GM19455 (cell line): ENCODE measurements around the gene COL5A1.

Source experiments
- ATAC-seq: cut with Tn5 transposase; IDR thresholded peaks from one replicate; pipeline ENCODE4 v1.9.1; 2021; ENCODE audit not compliant: unreplicated experiment

Gene COL5A1

GRCh38 chr9:134809826-134810225 is 168.2 kb downstream of the COL5A1 start:
- no peak for ATAC-seq

- ATAC-seq: no peak
Observed at GRCh38 chr9:134811079-134811672, 169.6 kb downstream of the COL5A1 start.

GRCh38 chr9:134811673-134812342 is 170.2 kb downstream of the COL5A1 start:
- ATAC-seq: no peak

DNA sequence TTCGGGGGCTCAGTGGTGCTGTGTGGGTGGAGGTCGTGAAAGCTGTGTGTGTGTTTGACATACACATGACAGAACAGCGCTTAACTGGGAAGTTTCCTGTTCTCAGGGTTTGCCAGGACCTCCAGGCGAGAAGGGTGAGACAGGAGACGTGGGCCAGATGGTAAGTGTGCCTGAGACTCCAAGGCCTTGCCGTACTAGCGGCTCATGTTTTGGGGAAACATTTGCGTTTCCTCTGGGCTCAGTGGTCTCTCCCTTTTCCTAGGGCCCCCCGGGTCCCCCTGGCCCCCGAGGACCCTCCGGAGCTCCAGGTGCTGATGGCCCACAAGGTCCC is 170.7 kb downstream of the COL5A1 start:
- no peak for ATAC-seq

DNA sequence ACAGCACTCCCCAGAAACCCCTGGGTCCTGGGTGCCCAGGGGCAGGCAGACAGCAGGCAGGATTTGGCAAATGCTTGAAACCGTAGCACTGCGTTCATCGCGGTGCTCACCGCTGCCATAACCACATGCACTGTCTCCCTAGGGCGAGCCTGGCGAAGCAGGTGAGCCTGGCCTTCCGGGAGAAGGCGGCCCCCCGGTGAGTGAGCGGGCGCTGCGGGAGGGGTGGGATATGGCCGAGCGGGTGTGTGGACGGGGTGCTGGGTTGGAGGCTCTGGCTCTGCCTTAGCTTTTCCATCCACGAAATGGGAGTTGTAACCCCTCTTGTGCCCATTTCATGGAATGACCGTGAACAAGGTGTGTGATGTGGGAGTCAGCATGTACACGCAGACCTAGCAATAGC is 172.2 kb downstream of the COL5A1 start:
- ATAC-seq: no peak

DNA sequence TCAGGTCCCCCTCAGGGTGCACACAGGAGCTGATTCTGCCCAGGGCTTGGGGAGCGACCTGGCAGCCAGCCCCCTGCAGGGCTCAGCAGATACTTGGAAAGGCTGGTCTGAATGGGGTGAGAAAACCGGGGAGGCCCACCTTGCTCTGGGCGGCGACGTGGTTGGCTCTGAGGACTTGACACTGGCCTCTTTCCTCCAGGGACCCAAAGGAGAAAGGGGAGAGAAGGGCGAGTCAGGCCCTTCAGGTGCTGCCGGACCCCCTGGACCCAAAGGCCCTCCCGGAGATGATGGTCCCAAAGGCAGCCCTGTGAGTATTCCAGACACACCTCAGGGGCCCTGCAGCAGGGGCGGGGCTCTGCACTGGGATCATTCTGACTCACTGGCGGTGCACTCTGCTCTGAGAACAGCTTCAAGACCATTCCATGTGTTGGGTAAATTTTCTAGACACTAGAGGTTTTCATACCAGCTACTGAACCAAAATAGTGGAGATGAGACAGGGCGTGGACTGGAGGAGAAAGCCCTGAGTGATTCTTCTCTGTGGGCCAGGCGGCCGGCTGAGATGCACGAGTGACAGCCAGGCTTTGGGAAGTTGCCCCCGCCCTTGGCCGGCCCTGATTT is 173.1 kb downstream of the COL5A1 start:
- no peak for ATAC-seq

DNA sequence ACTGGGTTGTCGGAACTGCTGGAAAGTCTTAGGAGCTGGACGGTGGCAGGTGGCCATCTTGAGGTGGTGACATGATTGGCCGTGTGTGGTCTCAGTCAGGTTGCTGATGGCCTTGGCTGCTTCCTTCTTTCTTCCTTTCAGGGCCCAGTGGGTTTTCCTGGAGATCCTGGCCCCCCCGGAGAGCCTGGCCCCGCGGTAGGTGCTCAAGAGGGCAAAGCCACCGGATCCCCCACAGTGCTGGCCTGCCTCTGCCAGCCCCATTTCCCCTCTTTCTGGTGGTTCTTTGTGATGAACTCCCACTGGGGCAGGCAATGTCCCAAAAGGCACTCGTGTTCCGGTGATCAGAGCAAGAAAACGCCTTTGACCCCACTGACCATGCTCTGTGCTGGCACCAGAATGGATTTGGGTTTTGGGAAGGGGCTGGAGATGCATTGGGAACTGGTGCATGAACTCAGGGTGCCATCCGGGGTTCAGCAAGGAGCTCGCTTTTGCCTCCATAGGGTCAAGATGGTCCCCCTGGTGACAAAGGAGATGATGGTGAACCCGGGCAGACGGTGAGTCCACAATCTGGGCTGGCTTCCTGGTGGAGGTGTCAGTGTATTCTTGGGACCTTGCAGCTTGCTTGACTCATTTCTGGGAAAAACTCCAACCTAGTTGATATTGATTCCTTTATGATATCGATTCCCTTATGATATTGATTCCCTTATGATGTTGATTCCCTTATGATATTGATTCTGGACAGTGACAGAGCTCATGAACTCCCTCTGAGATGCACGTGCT is 174.0 kb downstream of the COL5A1 start:
- ATAC-seq: no peak

GRCh38 chr9:134816264-134816663 is 174.7 kb downstream of the COL5A1 start:
- no peak for ATAC-seq

- no peak for ATAC-seq
Observed at GRCh38 chr9:134818000-134818568, 176.5 kb downstream of the COL5A1 start.

DNA sequence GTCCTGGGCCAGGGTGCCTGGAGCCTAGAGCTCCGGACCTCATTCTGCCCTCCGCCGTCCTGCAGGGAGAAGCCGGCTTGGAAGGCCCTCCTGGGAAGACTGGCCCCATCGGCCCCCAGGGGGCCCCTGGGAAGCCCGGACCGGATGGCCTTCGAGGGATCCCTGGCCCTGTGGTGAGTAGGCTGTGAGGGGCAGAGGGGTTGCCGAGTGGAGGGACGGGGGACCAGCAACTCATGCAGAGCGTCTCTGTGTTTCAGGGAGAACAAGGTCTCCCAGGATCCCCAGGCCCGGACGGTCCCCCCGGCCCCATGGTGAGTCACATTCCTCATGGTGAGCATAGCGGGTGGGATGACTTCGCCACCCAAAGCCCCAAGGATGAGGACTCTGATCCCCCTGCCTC is 177.0 kb downstream of the COL5A1 start:
- ATAC-seq: no peak

- ATAC-seq: no peak
Observed at GRCh38 chr9:134820901-134821300, 179.3 kb downstream of the COL5A1 start.

- ATAC-seq: no peak
Observed at GRCh38 chr9:134822541-134822940, 180.9 kb downstream of the COL5A1 start.

GRCh38 chr9:134823623-134824022 is 182.0 kb downstream of the COL5A1 start:
- no peak for ATAC-seq

- no peak for ATAC-seq
Observed at GRCh38 chr9:134824583-134824982, 183.0 kb downstream of the COL5A1 start.

DNA sequence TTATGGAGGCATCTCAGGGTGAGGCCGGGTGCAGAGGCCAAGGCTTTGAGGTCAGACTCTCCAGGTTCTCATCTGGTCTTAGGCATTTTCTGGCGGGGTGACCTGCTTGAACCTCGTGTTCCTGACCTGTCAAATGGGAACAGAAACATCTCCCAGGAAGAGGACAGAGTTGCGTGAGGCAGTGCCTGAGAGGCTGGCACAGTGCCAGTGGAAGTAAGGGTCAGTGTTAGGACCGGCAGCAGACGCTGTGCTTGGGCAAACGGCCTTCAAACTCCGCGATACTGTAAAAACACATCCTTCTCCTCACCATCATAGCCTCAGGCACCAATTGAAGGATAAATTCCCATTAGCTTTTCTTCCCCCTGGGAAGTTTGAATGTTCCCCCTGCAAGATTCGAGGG is 183.4 kb downstream of the COL5A1 start:
- no peak for ATAC-seq

GRCh38 chr9:134826336-134827285 is 185.0 kb downstream of the COL5A1 start:
- ATAC-seq: no peak

DNA sequence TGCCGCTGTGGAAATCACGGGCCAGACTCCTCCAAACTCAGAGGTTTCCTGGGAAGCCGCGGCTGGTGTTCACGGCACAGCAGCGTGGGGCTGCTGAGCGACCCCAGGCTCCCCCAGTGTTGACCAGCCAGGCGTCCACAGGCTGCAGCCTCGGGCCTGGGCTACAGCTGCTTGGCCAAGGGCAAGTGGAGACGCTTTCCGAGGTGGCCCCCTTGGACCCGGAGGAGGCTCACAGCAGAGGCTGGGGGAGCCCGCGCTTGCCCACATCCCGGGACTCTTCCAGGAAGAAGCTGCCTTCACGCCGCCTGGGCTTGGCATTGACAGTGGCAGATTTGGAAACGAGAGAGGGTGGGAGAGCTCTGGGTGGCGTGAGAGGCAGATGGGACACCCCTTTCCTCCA is 186.0 kb downstream of the COL5A1 start:
- no peak for ATAC-seq

DNA sequence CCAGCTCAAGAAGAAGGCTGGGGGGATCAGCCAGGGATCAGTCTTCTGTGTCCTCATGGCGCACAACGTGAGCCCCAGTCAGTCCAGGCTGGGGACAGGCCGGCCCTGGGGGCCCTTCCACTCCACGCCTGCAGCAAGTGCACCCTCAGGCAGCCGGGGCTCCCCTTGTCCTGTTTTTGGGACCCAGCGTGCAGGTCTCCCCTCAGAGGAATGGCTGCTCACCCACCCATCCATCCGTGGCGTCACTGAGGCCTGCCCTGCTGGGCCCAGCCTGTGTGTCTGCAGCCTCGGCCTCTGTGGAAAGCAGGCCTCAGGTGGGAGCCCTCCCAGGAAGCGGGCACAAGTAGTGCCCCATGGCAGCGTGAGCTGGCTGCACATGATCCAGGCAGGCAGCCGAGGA is 186.4 kb downstream of the COL5A1 start:
- ATAC-seq: no peak

- ATAC-seq: no peak
Observed at GRCh38 chr9:134828892-134829291, 187.3 kb downstream of the COL5A1 start.

- no peak for ATAC-seq
Observed at GRCh38 chr9:134829356-134829937, 187.8 kb downstream of the COL5A1 start.
